ENCODE measurements around the gene ETFA.
"Not testable (repeated sequence)": the region's sequence is repeated elsewhere in the genome, so short reads cannot be mapped to it uniquely, and the experiment has no call there.

Gene ETFA

GRCh38 chr15:76324066-76324465 is 12.8 kb upstream of the ETFA start:
- no peak for ATAC-seq

DNA sequence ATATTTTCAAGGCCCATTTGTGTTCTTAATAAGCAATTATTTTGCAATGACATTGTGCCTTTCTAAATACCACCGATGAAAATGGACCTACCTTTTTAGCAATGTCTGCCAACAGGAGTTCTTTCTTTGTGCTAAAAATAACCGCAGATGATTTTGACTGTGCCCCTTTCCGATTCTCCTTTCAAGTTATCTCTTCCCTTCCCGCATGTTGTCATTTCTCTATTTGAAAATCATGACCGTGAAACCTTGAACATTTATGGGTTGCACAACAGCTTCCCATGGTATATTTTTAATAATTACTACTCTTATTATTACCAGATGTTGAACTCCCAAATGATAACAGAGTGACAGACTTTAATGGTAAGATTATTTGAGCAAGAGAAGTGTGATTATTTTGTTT is 10.3 kb upstream of the ETFA start:
- no peak for ATAC-seq

DNA sequence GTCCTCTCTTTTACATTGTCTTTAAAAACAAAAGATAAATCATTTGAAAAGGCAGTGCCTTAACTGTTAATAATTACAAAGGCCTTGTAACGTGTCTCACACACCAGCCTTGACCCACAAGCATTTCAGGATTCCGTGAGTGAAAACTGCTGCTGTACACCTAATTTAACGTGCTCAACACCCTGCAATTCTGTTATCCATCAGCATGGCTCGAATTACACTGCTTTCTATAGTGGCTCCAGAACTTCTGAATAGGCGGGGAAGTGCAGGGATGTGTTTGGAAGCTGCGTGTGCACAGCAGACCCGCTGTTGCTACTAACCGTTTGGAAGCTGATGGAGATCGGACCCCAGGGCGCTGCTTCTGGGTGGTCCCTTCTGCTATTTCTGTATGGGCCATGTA is 9.9 kb upstream of the ETFA start:
- ATAC-seq: no peak

GRCh38 chr15:76320012-76320411 is 8.7 kb upstream of the ETFA start:
- no peak for ATAC-seq

GRCh38 chr15:76313731-76314130 is 2.5 kb upstream of the ETFA start:
- ATAC-seq: no peak

GRCh38 chr15:76313175-76313567 is 1.9 kb upstream of the ETFA start:
- not testable (repeated sequence) for ATAC-seq

DNA sequence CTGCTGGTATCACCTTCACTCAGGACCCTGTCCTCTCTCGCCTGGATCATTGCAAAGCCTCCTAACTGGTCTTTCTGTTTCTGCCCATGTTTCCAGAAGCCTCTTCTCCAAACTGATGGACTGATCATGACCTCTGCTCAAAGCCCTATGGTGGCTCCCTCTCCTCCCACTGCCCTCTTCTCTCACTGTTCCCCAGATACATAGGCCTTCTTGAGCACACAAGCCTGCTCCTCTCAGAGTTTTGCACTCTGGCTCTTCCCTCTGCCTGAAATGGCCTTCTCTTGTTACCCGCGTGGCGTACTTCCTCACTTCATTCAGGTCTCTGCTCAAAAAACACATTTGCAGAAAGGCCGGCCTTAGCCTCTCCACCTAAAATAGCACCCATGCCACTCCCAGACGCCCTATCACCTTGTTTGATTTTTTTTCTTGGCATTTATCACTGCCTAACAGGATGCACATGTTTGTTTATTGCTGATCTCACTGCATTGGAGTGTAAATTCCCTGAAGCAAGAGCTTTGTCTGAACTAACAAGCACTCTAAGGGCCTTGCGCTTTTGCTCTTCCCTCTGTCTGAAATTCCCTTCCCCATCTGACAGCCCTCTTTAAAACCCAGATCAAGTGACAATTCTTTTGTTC is 1.4 kb upstream of the ETFA start:
- no peak for ATAC-seq

- ATAC-seq: no peak
These were observed 682 bp downstream of the ETFA start for GRCh38 chr15:76310475-76311099.

DNA sequence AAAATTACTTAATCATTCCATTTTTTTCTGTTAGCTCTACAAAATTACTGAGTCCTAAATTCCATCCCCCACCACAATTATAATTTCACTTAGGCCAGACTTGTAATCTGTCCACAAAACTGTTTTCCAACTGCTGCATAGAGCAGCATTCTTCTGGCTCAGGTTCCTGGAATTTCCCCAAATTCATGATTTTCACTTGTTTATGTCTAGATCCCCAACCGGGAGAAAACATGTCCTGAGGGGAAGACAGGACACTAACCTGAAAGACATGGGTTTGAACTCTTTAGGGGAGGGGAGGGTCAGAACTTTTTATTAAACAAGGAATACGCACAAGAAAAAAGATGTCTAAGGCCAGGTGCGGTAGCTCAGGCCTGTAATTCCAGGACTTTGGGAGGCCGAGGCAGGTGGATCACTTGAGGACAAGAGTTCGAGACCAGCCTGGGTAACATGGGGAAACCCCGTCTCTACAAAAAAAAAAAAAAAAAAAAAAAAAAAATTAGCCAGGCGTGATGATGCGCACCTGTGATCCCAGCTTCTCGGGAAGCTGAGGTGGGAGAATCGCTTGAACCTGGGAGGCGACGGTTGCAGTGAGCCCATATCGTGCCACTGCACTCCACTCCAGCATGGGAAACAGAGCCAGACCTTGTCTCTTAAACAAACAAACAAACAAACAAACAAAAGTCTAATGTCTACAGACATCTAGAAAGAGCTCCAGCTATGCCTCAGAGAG is 1.5 kb downstream of the ETFA start:
- ATAC-seq: no peak

- no peak for ATAC-seq
These were observed 7.4 kb downstream of the ETFA start for GRCh38 chr15:76303909-76304308.

GRCh38 chr15:76299786-76300185 is 11.5 kb downstream of the ETFA start:
- no peak for ATAC-seq

- no peak for ATAC-seq
These were observed 12.3 kb downstream of the ETFA start for GRCh38 chr15:76298986-76299385.

DNA sequence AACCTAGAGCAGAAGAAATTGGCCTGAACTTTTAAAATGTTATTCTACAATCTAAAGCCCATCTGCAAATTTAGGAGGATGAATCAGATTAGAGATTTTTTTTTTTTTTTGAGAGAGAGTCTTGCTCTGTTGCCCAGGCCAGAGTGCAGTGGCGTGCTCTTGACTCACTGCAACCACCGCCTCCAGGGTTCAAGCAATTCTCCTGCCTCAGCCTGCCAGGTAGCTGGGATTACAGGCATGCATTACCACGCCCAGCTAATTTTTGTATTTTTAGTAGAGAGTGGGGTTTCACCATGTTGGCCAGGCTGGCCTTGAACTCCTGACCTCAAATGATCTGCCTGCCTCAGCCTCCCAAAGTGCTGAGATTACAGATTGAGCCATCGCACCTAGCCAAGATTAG is 13.3 kb downstream of the ETFA start:
- not testable (repeated sequence) for ATAC-seq

DNA sequence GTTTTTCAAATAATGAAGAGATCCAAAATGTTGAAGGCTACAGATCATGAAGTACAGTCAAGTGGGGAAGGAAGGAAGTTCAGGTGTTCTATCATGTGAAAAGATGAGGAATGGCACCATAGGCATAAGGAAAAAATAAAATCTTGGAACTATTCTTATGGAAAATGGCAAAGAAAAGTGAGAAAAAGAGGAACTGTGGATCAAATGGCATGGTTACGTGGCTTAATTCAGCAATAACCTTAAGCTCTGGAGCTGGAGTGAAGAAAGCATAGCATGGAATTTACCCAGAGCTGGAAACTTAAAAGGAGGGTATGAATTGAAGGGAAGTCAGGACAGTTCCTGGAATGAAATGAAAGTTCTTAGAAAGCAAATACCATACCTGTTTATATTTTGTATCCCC is 14.4 kb downstream of the ETFA start:
- no peak for ATAC-seq

GRCh38 chr15:76294463-76294862 is 16.8 kb downstream of the ETFA start:
- ATAC-seq: not testable (repeated sequence)

GRCh38 chr15:76293361-76293760 is 17.9 kb downstream of the ETFA start:
- ATAC-seq: peak; percentile 71 to 98

- no peak for ATAC-seq
These were observed 21.7 kb downstream of the ETFA start for GRCh38 chr15:76289582-76289981.

DNA sequence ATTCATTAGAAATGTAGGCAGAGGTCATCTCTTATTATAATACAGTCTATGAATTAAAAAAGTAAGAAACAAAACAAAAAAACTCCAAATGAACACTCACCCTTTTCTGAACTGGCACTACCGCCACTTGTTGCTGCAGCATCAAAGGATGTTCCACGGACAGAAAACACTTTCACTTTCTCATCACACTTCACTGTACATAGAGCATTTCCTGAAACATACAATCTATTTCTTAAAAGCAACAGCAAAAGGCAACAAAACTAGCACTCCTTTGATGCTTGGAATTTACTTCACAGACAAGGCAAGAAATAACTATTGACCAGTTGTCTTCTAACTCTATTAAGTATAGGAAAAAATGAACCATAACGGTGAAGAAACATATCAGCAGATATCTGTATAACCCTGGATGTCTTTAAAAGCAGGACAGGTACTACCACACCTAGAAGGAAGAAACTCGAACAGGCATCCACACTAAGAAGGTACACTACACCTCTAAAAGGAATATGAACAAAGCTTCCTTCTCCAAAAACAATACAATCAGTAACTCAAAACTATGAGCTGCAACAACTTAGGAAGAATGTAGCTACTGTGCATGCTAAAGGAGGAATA is 24.9 kb downstream of the ETFA start:
- ATAC-seq: peak; percentile 65 to 67

DNA sequence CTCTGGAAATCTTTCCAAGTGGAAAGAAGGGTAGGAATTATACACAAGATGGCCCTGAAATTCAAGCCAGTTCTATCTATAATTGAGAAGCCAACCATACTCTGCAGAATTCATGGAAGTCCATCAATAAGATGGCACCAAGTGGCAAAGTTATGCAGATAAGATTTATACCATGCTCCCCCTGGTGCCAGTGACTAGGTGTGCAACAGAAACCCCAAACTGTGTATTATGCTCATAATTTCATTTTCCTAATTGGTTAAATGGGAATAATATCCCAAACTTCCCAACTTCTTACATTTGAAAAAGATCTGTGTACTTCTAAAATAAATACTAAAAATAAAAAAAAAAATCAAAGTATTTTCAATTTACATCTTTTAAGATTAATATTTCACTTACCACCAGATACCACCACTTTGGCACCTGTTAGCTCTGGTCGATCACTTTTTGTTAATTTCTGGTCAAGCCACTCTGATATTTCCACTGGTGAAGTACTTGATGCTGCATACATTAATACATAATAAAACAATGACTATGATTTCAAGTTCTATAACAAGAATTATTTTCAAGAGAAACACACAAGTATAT is 25.9 kb downstream of the ETFA start:
- no peak for ATAC-seq

GRCh38 chr15:76282465-76282864 is 28.8 kb downstream of the ETFA start:
- ATAC-seq: no peak

DNA sequence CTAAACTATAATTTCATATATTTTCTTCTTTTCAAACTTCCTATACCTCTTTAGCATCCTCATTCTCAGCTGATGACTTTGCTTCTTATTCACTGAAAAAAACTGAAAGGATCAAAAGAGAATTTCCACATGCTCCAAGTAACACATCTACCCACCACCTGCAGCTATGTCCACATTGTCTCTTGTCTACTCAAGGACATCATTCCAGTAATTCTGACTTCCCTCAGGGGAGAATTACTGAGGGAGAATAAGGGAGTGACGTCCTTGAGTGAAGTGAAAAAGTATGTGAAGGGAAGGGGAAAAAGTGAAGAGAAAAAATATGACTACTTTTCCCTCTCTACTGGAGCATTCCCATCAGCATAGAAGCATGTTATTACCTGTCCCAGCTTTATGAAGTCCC is 32.6 kb downstream of the ETFA start:
- no peak for ATAC-seq

DNA sequence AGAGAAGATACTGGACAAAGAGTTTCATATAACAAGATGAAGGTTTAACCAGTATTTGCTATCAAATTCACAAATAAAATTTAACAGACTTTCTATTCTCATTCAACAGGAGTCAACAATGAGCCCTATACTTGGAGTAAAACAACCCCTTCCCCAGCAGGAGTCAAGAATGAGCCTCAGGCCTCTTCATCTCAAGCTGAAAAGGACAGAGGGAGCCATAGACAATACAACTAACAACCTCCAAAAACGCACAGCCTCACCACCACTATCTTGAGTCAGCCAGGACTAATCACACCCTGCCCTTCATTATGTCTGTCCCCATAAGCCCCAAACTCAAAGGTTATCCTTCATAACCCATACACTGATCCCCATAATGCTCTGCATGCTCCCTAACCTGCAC is 36.4 kb downstream of the ETFA start:
- ATAC-seq: no peak

DNA sequence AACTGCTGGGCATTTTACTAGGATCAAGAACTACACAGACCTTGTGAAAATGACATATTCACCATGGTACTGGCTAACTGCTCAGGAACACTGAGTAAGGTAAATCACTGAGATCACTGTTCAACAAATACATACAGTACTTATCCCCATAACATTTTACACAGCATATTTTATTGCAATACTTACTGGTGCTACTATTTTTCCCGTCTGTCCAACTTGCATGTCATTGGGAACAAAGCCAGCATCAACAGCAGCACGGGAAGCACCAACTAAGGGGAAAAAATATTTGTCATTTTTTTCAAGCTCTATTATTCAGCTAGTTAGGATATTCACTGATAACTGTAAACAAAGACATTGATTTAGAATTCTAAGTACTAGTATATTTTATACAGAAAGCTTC is 37.0 kb downstream of the ETFA start:
- no peak for ATAC-seq

Data from activated CD4-positive, CD25-positive, alpha-beta regulatory T cell treated with anti-CD3 and anti-CD28 coated beads, Interleukin-2, amount 50 U/mL, for 24 hours (primary cell).